ENCODE data around the gene RNF135. TPM values are rescaled to one million over a fixed set of nuclear protein-coding genes. Genes with fewer than 3 reads are reported as not detected.

The RNF135 gene
- polyA plus RNA-seq, 1 donor from 2014 or later: 0.17 TPM

DNA sequence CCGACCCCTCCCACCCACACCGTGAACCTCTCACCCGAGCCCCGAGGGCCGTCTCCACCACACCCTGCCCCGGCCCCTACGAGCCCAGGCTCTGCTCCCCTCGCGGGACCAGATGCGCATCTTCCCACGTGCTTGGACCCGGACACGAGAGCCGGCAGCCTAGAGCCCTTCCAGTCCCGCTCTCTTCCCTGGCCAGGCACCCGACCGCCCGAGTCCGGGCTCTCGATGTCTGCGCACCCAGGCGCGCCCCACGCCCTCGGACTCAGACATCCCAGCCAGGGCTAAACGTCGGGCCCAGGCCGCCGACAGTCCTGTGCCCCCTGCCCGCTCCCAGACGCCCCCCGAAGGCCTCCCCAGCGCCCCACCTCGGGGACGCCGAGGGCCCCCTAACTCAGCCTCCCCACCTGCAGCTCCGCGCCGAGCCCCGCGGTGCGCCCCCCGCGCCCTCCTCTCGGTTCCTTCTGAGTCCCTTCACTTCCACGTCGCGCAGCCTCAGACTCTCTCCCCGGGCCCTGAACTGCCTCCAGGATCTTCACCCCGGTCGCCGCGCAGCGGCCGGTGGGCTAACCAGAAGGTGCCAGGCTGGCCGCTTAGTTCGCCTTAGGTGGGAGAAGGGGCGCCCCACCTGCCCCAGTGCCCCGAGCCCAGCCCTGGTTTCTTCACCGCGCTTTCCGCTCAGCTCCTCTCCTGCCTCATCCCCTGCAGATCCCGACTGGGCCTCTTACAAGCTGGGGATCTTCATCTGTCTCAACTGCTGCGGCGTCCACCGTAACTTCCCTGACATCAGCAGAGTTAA is 48.4 kb upstream of the RNF135 start:
- Histone ChIP-seq H3K4me2 (ENCODE audit: low read length) (no peak overlapping the region), H3K27me3 (ENCODE audit: insufficient read depth, low read depth, low read length) (peaks cover 48% of the 10 kb centered on the region), H3K9me2 (ENCODE audit: insufficient read depth, low read length) (no peaks in the 10 kb centered on the region), H3F3A (ENCODE audit: insufficient read depth, low read length, poor library complexity, severe bottlenecking) (no peaks in the 10 kb centered on the region), H3K27ac (ENCODE audit: low read length) (no peak overlapping the region), H4K20me1 (ENCODE audit: insufficient read depth) (no peaks in the 10 kb centered on the region), H3K4me3 (ENCODE audit: low read length) (peak overlapping the region; percentile 59), H3K9ac (ENCODE audit: low read length) (no peak overlapping the region), H2AFZ (ENCODE audit: low read depth, low read length) (no peak overlapping the region), H3K9me3 (ENCODE audit: low read length) (no peaks in the 10 kb centered on the region), H3K79me2 (replicated peaks; ENCODE audit: insufficient read depth, low read length) (no peaks in the 10 kb centered on the region), H3K36me3 (ENCODE audit: insufficient read depth, low read length) (no peaks in the 10 kb centered on the region)
- TF ChIP-seq TAF1 (IDR thresholded peaks at IDR 0.05; ENCODE audit: low read depth): no peak
- no peak for TF ChIP-seq REST (IDR thresholded peaks at IDR 0.05; ENCODE audit: borderline replicate concordance)
- TF ChIP-seq EP300 (conservative IDR thresholded peaks at IDR 0.05; ENCODE audit: poor library complexity, severe bottlenecking): no peak
- no peak for TF ChIP-seq MXI1 (conservative IDR thresholded peaks at IDR 0.05; ENCODE audit: poor library complexity, severe bottlenecking)
- no peak for TF ChIP-seq SMC3 (conservative IDR thresholded peaks at IDR 0.05; ENCODE audit: poor library complexity)
- TF ChIP-seq CTCF (IDR thresholded peaks at IDR 0.05; ENCODE audit: poor library complexity, severe bottlenecking): no peak
- TF ChIP-seq POLR2AphosphoS5 (IDR thresholded peaks at IDR 0.05): no peak
- TF ChIP-seq RAD21 (conservative IDR thresholded peaks at IDR 0.05): no peak
- no peak for TF ChIP-seq EZH2 (IDR thresholded peaks at IDR 0.05; ENCODE audit: borderline replicate concordance, insufficient read depth, low read length, poor library complexity, severe bottlenecking)

- Histone ChIP-seq H3K9me2 (ENCODE audit: insufficient read depth, low read length) (no peaks in the 10 kb centered on the region), H3K27ac (ENCODE audit: low read length) (no peak overlapping the region), H3F3A (ENCODE audit: insufficient read depth, low read length, poor library complexity, severe bottlenecking) (no peaks in the 10 kb centered on the region), H3K4me3 (ENCODE audit: low read length) (no peak overlapping the region), H3K9me3 (ENCODE audit: low read length) (no peaks in the 10 kb centered on the region), H3K36me3 (ENCODE audit: insufficient read depth, low read length) (no peaks in the 10 kb centered on the region), H3K4me2 (ENCODE audit: low read length) (no peak overlapping the region), H2AFZ (ENCODE audit: low read depth, low read length) (no peak overlapping the region), H3K27me3 (ENCODE audit: insufficient read depth, low read depth, low read length) (peaks cover 48% of the 10 kb centered on the region), H4K20me1 (ENCODE audit: insufficient read depth) (no peaks in the 10 kb centered on the region), H3K9ac (ENCODE audit: low read length) (no peak overlapping the region), H3K79me2 (replicated peaks; ENCODE audit: insufficient read depth, low read length) (no peaks in the 10 kb centered on the region)
- no peak for TF ChIP-seq TAF1 (IDR thresholded peaks at IDR 0.05; ENCODE audit: low read depth)
- TF ChIP-seq POLR2AphosphoS5 (IDR thresholded peaks at IDR 0.05): no peak
- TF ChIP-seq RAD21 (conservative IDR thresholded peaks at IDR 0.05): no peak
- no peak for TF ChIP-seq CTCF (IDR thresholded peaks at IDR 0.05; ENCODE audit: poor library complexity, severe bottlenecking)
- no peak for TF ChIP-seq EZH2 (IDR thresholded peaks at IDR 0.05; ENCODE audit: borderline replicate concordance, insufficient read depth, low read length, poor library complexity, severe bottlenecking)
- TF ChIP-seq MXI1 (conservative IDR thresholded peaks at IDR 0.05; ENCODE audit: poor library complexity, severe bottlenecking): no peak
- TF ChIP-seq SMC3 (conservative IDR thresholded peaks at IDR 0.05; ENCODE audit: poor library complexity): no peak
- no peak for TF ChIP-seq EP300 (conservative IDR thresholded peaks at IDR 0.05; ENCODE audit: poor library complexity, severe bottlenecking)
- TF ChIP-seq REST (IDR thresholded peaks at IDR 0.05; ENCODE audit: borderline replicate concordance): no peak
Measured at GRCh38 chr17:30924341-30924740, 46.5 kb upstream of the RNF135 start.
